COLO829 (cell line): ENCODE data around the gene MUC3A.

Source experiments
- DNase-seq: peaks from one replicate; pipeline ENCODE4 v3.0.0; 2012; ENCODE audit warnings: low spot score

Gene MUC3A

GRCh38 chr7:100947792-100948191 is 1.5 kb upstream of the MUC3A start:
- DNase-seq, result no peak

DNA sequence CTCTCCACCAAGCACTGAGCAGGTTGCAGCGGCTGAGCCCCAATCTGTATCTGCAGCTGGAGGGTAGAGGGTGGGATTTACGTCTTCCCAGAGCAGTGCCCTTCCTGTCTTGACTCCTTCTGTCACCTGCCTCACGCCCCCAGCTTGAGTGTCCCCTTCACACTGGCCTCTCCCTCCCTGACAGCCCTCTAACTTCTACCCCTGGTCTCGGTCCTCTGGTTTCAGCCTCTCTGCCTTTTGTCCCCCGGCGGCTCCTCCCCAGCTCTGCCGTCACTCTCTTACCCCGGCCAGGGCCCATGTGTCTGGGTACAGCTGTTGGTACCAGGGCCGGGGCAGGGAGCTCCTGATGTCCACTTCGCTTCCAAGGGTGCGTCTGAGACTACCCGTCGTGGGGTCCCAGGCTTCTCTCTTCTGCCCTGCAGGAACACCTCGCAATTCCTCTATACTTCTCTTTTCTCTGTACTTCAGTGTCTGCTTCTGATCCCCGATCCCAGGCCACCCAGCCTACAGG is 654 bp downstream of the MUC3A start:
- no peak for DNase-seq

DNA sequence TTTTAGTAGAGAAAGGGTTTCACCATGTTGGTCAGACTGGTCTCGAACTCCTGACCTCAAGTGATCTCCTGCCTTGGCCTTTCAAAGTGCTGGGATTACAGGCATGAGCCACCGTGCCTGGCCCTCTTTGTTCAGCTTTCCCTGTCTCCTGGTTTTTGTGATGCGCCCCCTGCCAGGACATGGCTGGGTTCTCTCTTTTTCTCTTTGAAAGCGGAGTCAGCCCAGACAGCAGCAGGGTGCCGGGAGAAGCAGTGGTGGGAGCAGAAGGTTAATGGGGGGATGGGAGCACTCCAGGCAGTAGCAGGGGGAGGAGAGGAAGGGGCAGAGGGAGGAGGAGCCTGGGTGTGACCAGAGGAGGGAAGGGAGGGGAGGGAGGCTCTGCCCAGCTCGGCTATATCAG is 1.8 kb downstream of the MUC3A start:
- DNase-seq, result no peak

DNA sequence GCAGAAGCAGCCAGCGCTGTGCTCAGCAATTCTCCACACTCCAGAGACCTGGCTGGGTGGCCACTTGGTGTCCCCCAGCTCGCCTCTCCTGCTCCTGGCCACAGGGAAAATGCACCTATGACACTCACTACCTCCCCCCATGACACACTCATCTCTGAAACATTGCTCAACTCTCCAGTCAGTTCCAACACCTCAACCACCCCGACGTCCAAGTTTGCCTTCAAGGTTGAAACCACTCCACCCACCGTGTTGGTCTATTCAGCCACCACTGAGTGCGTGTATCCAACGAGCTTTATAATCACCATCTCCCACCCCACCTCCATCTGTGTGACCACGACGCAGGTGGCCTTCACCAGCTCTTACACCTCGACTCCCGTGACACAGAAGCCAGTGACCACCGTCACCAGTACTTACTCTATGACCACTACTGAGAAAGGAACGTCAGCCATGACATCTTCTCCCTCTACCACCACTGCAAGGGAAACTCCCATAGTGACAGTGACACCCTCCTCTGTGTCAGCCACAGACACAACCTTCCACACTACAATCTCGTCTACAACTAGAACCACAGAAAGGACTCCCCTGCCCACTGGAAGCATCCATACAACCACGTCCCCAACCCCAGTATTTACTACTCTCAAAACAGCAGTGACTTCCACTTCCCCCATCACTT is 2.7 kb downstream of the MUC3A start:
- no peak for DNase-seq

- DNase-seq, result no peak
Measured at GRCh38 chr7:100952641-100953040, 3.3 kb downstream of the MUC3A start.

DNA sequence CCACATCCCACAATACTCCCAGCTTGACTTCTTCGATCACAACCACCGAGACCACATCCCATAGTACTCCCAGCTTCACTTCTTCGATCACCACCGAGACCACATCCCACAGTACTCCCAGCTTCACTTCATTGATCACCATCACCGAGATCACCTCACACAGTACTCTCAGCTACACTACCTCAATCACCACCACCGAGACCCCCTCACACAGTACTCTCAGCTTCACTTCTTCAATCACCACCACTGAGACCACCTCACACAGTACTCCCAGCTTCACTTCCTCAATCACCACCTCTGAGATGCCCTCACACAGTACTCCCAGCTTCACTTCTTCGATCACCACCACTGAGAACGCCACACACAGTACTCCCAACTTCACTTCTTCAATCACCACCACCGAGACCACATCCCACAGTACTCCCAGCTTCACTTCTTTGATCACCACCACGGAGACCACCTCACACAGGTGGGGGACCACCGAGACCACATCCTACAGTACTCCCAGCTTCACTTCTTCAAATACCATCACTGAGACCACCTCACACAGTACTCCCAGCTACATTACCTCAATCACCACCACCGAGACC is 8.6 kb downstream of the MUC3A start:
- DNase-seq, result no peak

GRCh38 chr7:100959894-100960293 is 10.6 kb downstream of the MUC3A start:
- no peak for DNase-seq

DNA sequence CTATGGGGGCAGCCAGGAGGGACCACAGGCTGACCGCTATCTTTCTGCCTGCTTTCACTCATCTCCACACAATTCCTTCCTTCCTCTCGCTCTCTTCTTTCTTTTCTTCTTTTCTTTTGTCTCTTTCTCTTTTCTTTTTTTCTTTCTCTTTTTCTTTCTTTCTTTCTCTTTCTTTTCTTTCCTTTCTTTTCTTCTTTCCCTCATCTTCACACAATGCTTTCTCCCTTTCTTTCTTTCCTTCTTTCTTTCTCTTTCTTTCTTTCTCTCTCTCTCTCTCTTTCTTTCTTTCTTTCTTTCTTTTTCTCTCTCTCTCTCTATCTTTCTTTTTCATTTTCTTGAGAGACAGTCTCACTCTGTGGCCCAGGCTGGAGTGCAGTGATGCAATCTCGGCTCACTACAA is 13.2 kb downstream of the MUC3A start:
- no peak for DNase-seq

DNA sequence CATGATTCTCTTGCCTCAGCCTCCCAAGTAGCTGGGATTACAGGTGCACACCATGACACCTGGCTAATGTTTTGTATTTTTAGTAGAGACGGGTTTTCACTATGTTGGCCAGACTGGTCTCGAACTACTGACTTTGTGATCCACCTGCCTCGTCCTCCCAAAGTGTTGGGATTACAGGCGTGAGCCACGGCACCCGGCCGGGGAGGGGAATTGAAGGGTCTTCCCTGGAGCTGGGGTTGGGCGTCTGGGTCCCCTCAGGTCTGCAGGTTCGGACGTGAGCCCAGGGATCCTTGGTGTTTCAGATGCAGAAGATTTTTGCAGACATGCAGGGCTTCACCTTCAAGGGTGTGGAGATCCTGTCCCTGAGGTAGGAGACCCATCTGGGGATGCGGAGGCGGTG is 14.1 kb downstream of the MUC3A start:
- DNase-seq, result no peak

DNA sequence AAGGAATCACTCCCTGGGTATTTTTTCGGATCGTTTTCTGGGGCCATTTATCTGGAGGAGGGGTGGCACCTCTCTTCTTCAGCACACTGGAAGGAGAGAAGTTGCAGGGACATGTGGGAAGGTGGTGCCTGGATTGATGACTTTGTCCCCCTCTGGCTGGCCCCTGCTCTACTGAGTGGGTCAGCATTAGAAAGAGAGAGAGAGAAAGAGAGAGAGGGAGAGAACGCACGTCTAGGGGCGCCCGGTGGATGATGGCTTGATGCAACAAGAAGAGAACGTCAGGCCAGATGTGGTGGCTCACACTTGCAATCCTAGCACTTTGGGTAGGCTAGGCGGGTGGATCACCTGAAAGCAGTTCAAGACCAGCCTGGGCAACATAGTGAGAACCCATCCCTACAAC is 14.5 kb downstream of the MUC3A start:
- DNase-seq, result no peak

DNA sequence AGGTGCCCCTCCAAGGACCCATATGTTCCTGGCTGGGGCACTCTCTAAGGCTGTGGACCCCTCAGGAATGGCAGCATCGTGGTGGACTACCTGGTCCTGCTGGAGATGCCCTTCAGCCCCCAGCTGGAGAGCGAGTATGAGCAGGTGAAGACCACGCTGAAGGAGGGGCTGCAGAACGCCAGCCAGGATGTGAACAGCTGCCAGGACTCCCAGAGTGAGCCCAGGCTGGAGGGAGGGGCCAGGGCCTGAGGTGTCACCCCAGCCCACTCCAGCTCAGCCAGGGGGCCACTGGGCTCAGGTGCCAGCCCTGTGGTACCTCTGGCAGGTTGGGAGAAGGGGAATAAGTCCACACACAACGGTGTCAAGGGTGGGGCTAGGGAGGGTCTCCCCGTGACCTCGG is 15.3 kb downstream of the MUC3A start:
- DNase-seq, result no peak

- no peak for DNase-seq
Measured at GRCh38 chr7:100965045-100965722, 15.8 kb downstream of the MUC3A start.

DNA sequence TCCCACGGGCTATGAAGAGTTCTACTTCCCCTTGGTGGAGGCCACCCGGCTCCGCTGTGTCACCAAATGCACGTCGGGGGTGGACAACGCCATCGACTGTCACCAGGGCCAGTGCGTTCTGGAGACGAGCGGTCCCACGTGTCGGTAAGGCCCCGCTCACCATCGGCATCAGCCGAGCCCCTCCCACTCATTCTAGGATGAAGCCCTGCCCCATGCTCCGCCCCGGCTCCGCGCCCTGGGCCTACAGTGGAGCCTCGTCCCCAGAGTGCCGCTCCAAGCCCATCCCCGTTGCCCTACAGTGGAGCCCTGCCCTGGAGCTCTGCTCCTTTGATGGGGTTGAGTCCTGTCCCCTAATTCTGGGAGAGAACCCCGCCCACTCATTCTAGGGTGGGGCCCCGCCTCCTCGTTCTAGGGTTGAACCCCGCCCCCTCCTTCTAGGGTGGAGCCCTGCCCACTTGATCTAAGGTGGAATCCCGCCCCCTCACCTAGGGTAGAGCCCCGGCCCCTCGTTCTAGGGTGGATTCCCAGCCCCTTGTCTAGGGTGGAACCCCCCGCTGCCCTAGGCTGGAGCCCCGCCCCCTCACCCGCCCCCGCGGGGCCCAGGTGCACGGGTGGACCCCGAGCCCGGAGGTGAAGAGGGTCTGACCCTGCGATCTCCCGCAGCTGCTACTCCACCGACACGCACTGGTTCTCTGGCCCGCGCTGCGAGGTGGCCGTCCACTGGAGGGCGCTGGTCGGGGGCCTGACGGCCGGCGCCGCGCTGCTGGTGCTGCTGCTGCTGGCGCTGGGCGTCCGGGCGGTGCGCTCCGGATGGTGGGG is 16.6 kb downstream of the MUC3A start:
- peak; percentile 86 for DNase-seq

GRCh38 chr7:100966542-100967291 is 17.4 kb downstream of the MUC3A start:
- DNase-seq, result no peak

GRCh38 chr7:100967292-100967863 is 18.0 kb downstream of the MUC3A start:
- DNase-seq, result no peak

GRCh38 chr7:100968031-100968430 is 18.7 kb downstream of the MUC3A start:
- DNase-seq, result no peak

GRCh38 chr7:100968650-100969049 is 19.3 kb downstream of the MUC3A start:
- no peak for DNase-seq

DNA sequence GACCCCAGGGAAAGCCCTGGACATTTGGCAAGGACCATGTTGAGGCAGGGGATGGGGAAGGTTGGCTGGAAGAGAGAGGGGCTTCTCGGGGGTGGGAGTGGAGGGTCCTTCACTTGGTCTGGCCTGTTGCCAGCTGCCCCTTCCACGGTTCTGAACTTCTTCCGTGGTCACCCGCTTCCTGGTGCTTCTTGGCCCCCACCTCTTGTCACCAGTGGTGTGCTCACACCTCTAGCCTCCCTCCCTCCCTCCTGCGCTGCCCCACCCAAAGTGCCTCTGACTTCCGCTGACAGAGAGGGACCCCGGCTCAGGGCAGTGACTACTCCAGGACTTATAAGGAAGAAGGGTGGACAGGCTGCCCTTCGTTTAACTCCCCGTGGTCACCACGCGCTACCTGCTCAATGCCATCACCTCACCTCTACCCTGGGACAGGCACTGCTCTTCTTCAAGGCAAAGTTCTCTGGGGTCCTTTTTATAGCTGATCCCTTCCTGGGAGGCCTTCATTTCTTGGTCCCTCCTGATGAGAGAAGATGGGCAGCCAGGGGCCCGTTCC is 19.8 kb downstream of the MUC3A start, which contains the start of gene MUC12:
Gene MUC12, plus strand, starts transcription at position 500 of the 550 bp plus-strand sequence. CDS start 58 bp downstream, outside the sequence.
- DNase-seq, result no peak

- no peak for DNase-seq
Measured at GRCh38 chr7:100971111-100972001, 22.0 kb downstream of the MUC3A start.

DNA sequence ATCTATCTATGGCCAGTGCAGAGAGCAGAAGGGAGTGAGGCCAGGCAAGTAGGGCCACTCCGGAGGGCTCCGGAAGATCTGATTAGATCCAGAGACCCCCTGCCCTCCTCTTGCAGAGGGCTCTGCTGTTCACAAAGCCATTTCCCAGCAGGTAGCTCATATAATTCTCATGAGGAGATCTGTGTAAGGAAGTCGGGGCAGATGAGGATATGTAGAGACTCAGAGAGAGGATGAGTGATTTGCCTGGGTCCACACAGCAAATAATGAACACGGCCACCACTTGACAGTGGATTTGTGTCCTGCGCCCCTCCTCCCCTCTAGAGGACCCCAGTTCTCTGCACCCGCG is 22.6 kb downstream of the MUC3A start:
- no peak for DNase-seq
